ELR (cell line): Measurements from ENCODE around the gene FAM117A.
"Not testable (repeated sequence)": the region's sequence is repeated elsewhere in the genome, so short reads cannot be mapped to it uniquely, and the experiment has no call there.

Experiments
- DNase-seq: peaks from one replicate; pipeline ENCODE4 v3.0.0-alpha.2; 2015; ENCODE audit warnings: low read depth

Gene FAM117A

GRCh38 chr17:49741009-49741691, 22.8 kb downstream of the FAM117A start:
- no peak for DNase-seq

GRCh38 chr17:49739641-49740271, 24.2 kb downstream of the FAM117A start:
- no peak for DNase-seq

GRCh38 chr17:49738456-49739163, 25.3 kb downstream of the FAM117A start:
- DNase-seq, result no peak

- no peak for DNase-seq
Observed at GRCh38 chr17:49734515-49735490, 29.1 kb downstream of the FAM117A start.

GRCh38 chr17:49731435-49731831, 32.5 kb downstream of the FAM117A start:
- DNase-seq, result no peak

- DNase-seq, result no peak
Observed at GRCh38 chr17:49730785-49731434, 33.0 kb downstream of the FAM117A start.

- no peak for DNase-seq
Observed at GRCh38 chr17:49730078-49730784, 33.7 kb downstream of the FAM117A start.

GRCh38 chr17:49729069-49729468, 34.9 kb downstream of the FAM117A start:
- DNase-seq, result no peak

- DNase-seq, result no peak
Observed at GRCh38 chr17:49728425-49728824, 35.5 kb downstream of the FAM117A start.

- DNase-seq, result no peak
Observed at GRCh38 chr17:49727380-49727779, 36.6 kb downstream of the FAM117A start.

- DNase-seq, result no peak
Observed at GRCh38 chr17:49725452-49726130, 38.3 kb downstream of the FAM117A start.

- not testable (repeated sequence) for DNase-seq
Observed at GRCh38 chr17:49724552-49724951, 39.4 kb downstream of the FAM117A start.

- DNase-seq, result no peak
Observed at GRCh38 chr17:49723423-49723822, 40.5 kb downstream of the FAM117A start.

GRCh38 chr17:49722066-49722465, 41.9 kb downstream of the FAM117A start:
- DNase-seq, result no peak

GRCh38 chr17:49717371-49717861, 46.5 kb downstream of the FAM117A start:
- DNase-seq, result peak; percentile 45

GRCh38 chr17:49716668-49717364, 47.1 kb downstream of the FAM117A start:
- DNase-seq, result no peak

GRCh38 chr17:49715717-49716279, 48.1 kb downstream of the FAM117A start:
- no peak for DNase-seq

- DNase-seq, result no peak
Observed at GRCh38 chr17:49715216-49715615, 48.7 kb downstream of the FAM117A start.
